Endometrium (tissue), 2 donors: Measurements from ENCODE around the gene TLCD3B.
A peak's percentile ranks its signal among the peaks of the same experiment; 100 is the strongest.

Experiments used
- FAIRE-seq: peaks from 2 replicates; lab custom pipeline; 2012; peaks lifted over from hg19 to GRCh38; lab: Jason Lieb, UNC
- donor health status: control.
- donor health status: control.

TLCD3B gene, protein sequence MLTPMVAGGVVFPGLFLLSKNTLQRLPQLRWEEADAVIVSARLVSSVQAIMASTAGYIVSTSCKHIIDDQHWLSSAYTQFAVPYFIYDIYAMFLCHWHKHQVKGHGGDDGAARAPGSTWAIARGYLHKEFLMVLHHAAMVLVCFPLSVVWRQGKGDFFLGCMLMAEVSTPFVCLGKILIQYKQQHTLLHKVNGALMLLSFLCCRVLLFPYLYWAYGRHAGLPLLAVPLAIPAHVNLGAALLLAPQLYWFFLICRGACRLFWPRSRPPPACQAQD

GRCh38 chr16:30030841-30031413 is at the start of gene TLCD3B:
TLCD3B (minus strand) TSS chr16:30031271; CDS start chr16:30030527, 744 bp downstream.
- FAIRE-seq, result no peak

DNA sequence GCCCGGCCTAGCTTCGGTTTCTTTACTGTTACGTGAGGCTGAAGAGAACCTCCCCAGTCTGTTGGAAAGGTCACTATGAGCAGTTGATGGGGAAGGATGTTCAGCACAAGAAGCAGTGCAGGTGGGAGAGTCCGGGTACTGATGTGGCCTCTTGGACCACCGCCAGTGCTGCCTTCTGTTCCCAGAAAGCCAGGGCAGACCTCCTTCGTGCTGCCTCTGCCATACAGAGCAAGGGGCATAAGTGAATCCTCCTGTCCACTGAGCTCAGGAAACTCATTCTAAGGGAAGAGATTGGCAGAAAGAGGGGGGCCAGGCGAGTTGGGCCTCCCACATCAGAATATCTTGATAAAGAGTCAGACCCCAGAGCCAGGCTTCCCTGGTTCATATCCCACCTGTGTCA is 48.4 kb upstream of the TLCD3B start:
- FAIRE-seq, result no peak

GRCh38 chr16:30078744-30079143 is 47.7 kb upstream of the TLCD3B start:
- no peak for FAIRE-seq

DNA sequence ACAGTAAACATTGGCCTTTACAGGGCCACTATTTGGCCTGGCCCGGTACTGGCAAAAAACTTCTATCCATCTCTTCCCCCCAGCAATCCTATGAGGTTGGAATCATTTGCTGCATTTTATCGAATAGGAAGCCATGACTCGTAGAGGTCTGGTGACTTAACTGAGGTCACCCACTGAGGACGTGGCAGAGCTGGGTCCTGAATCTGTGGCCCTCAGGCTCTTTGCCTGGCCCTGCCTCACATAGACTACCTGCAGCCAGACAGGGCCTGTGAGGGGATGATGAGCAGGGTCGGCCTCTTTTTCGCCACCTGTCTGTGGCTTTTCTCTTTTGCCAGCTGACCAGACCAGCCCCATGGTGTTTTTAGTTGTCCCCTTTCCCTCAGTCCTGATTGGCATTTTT is 46.6 kb upstream of the TLCD3B start:
- FAIRE-seq, result no peak

DNA sequence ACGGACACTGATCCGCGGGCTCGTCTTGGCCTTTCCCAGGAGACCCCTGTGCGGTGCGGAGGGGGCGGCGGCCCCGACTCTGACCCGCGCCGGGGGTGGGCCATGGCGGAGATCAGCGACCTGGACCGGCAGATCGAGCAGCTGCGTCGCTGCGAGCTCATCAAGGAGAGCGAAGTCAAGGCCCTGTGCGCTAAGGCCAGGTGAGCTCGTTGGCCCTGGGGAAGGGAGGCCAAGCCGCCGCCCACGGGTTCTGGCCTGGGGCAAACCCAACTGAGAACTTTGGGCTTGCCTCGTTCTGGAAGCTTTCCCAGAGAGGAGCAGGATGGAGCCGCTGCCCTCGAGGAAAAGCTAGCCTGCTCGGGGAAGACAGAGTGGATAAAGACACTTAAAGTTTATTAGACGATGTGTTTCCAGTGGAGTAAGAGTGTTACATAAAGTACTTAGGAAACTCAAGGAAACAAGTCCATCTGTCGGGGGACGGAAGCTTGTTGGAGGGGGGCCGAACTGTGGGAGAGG is 45.3 kb upstream of the TLCD3B start:
- no peak for FAIRE-seq

DNA sequence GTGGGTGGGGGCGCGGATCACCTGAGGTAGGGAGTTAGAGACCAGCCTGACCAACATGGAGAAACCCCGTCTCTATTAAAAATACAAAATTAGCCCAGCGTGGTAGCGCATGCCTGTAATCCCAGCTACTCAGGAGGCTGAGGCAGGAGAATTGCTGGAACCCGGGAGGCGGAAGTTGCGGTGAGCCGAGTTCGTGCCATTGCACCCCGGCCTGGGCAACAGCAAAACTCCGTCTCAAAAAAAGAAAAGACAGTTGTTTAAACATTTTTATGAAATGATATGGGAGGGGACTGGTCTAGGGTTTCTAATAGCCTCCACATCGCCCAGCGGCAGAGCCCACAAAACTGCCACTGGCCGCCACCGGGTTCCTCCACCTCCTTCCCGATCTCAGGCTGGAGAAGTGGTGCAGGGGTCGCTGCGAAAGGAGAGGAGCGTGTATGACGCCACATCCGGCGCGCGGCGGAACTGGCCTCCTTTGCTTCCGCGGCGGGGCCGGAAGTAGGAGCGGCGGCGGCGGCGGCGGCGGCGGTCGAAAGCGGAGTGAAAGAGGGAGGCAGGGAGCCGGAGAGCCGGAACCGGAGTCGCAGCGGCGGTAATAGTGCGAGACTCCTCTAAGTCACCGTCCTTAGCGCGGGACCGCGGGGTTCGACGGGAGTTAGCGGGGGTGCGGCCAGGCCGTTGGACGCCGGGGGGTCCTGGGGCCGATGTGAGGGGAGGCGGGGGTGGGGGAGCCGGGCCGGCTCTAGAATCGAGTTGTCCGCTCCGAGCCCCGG is 44.6 kb upstream of the TLCD3B start, which contains the start of gene PPP4C:
TSS of gene PPP4C (plus strand) at position 492 of the 773 bp plus-strand sequence. CDS start 384 bp downstream, outside the sequence.
- FAIRE-seq, result no peak

DNA sequence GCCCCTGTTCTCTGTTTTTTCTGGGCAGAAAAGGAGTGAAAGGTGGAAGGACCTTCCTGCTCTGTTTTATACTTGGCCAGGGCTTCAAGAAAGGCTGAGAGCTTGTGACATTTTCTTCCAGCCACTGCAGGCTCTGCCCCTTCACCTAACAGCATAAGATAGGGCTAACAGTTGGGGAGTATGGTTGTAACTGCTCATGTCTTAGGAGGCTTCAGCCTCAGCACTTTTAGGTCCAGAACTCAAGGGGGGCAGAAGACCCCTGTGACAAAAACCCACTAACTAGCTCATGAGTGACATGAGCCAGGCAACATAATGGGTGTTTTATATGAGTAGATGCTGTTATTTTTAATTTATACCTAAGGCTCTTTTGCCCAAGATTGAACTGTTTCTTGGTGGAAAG is 39.4 kb upstream of the TLCD3B start:
- FAIRE-seq, result no peak

GRCh38 chr16:30069611-30070462 is 38.8 kb upstream of the TLCD3B start:
- no peak for FAIRE-seq

DNA sequence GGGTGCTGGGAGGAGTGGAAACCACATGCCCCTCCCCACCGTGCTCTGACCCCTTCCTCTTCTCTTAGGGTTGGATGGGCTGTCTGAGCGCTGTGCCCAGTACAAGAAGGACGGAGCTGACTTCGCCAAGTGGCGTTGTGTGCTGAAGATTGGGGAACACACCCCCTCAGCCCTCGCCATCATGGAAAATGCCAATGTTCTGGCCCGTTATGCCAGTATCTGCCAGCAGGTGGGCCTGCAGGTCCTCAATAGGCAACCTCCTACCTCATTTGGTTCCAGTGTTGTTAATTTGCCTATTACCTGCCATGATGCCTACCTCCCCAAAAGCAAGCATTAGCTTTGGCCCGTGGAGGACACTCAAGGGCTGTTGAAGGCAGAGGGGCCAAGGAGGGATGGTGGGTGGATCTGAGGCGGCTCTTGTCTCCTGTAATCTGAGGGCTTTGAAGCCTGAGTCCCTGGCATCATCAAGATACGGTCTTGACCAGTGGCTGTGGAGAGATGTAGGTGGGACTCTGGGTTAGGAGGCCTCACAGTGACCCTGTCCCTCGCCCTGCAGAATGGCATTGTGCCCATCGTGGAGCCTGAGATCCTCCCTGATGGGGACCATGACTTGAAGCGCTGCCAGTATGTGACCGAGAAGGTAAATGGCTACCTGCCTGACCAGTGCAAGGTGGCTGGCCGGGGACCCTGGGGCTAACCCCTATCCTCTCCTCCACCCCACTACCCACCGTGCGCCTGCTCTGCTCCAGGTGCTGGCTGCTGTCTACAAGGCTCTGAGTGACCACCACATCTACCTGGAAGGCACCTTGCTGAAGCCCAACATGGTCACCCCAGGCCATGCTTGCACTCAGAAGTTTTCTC is 37.9 kb upstream of the TLCD3B start:
- FAIRE-seq, result no peak

DNA sequence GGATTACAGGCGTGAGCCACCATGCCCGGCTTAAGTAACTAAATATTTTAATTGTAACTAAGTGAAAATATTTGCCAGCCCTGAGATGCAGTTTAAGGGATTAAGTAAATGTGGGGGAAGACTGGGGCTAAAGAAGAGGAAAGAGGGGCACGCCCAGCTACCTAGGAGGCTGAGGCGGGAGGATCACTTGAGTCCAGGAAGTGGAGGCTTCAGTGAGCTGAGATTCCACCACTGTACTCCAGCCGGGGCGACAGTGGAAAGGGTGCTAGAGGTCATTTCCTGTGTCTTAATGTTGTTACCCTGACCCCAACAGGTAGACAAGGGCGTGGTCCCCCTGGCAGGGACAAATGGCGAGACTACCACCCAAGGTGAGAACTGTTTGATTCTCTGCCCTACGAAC is 37.3 kb upstream of the TLCD3B start:
- no peak for FAIRE-seq

DNA sequence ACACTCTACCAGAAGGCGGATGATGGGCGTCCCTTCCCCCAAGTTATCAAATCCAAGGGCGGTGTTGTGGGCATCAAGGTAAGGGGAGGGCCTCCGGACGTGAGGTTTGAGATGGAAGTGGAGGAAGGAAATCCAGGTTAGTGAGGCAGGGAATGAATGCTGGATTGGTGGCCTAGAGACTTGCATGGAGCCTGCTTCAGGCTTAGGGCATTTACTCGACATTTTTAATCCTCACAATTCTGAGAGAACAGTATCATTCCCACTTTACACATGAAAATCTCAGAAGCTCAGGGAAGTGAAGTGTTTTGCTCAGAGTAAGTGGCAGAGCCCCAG is 36.5 kb upstream of the TLCD3B start:
- no peak for FAIRE-seq

DNA sequence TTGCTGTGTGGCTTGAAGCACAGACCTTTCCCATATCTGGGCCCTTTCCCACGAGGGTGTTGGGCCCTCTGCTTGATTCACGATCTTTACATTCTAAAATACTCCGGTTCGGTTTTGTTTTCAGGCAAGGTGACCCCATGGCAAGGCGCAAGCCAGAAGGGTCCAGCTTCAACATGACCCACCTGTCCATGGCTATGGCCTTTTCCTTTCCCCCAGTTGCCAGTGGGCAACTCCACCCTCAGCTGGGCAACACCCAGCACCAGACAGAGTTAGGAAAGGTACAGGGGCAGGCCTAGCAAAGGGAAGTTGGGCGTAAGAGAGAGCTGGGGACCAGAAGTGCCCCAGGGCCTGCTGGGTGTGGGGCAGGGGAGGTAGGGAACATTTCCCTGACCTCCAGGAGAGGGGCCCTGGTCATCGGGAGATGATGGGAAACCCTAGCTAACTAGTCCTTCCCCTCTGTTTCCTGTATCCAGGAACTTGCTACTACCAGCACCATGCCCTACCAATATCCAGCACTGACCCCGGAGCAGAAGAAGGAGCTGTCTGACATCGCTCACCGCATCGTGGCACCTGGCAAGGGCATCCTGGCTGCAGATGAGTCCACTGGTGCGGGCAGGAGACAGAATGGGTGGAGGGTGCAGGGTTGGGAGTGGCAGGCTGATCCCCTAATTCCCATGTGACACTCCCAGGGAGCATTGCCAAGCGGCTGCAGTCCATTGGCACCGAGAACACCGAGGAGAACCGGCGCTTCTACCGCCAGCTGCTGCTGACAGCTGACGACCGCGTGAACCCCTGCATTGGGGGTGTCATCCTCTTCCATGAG is 35.9 kb upstream of the TLCD3B start:
- no peak for FAIRE-seq

DNA sequence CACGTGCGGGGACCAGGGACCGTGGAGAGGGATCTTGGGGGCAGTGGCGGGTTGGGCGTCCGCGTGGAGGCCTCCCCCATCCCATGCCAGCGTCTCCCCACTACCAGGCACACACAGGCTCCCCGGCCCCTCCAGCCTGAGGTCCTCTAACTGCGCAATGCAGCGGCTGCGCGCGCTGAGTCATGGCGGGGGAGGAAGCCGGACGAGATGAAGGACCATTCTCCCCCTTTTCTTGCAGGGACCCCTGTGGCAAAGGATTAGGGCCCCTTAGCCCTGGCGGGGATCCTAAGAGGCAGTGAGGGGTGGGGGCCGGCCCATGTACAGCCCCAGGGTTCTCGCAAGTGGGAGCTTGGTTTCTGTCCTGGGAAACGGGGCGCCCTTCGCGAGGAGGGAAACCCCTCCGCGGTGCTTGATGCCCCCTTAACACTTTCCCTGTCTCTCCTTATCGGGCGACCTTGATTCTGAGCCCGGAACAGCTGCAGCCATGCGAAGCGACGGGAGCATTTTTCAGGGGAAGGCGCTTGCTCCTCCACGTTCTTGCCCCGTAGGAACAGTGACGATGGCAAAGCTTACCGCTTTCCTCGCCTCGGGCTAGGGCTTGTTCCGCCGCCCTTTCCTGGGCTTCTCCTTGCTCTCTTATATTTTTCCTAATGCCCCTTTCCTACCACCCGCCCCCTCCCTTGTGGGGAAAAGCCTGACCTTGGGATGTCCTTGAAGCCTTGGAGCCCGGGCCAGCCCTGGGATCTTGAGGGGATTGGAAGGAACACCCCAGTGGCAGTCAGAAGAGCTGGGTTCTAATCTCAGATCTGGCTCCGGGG is 35.1 kb upstream of the TLCD3B start:
- FAIRE-seq, result no peak

DNA sequence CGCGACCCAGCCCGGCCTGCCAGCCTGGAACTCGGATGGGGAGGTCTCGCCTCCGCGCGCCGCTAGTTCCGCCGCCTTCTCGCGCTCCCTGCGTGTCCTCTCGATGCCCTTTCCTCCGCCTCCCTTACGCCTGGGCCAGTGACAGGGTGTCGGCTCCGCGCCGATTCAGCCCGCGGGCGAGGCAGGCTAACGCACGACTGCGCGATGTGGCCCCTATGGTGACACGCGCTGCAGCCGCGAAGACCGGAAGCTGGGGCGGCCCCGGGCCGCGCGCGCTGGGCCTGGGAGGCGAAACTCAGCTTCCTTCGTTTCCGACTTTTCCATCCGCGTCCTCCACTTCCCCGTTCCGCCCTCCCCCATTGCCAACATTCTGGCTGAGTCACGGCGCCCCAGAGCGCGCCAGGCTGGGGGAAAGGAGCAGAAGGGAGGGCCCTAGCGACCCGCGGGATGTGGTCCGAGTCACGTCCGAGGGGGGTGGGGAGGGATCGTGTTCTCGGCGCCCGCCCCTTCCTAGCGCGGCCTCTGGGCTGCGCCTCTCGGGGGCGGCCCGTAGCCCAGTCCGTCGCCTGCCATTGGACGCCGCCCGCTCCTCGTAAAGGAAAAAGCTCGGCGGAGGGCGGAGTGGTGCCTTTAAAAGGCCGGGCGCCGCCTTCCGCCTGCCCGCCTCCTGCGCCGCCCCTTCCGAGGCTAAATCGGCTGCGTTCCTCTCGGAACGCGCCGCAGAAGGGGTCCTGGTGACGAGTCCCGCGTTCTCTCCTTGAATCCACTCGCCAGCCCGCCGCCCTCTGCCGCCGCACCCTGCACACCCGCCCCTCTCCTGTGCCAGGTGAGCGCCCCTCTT is 34.3 kb upstream of the TLCD3B start, which contains the start of gene ALDOA:
TSS of gene ALDOA (plus strand) at position 659 of the 841 bp plus-strand sequence. CDS start 1,138 bp downstream, outside the sequence.
- FAIRE-seq, result peak; percentile 68

- no peak for FAIRE-seq
These were observed 33.6 kb upstream of the TLCD3B start for GRCh38 chr16:30064729-30065101.

- FAIRE-seq, result no peak
These were observed 33.0 kb upstream of the TLCD3B start for GRCh38 chr16:30063893-30064728.

GRCh38 chr16:30063278-30063892 is 32.3 kb upstream of the TLCD3B start:
- FAIRE-seq, result no peak
